NCI-H774 (cell line): ENCODE data around the gene TTLL4.
A peak's percentile ranks its signal among the peaks of the same experiment; 100 is the strongest.

Experiments
- DNase-seq: peaks from one replicate; lab custom pipeline; 2025; lab: John Stamatoyannopoulos, UW

The TTLL4 gene

DNA sequence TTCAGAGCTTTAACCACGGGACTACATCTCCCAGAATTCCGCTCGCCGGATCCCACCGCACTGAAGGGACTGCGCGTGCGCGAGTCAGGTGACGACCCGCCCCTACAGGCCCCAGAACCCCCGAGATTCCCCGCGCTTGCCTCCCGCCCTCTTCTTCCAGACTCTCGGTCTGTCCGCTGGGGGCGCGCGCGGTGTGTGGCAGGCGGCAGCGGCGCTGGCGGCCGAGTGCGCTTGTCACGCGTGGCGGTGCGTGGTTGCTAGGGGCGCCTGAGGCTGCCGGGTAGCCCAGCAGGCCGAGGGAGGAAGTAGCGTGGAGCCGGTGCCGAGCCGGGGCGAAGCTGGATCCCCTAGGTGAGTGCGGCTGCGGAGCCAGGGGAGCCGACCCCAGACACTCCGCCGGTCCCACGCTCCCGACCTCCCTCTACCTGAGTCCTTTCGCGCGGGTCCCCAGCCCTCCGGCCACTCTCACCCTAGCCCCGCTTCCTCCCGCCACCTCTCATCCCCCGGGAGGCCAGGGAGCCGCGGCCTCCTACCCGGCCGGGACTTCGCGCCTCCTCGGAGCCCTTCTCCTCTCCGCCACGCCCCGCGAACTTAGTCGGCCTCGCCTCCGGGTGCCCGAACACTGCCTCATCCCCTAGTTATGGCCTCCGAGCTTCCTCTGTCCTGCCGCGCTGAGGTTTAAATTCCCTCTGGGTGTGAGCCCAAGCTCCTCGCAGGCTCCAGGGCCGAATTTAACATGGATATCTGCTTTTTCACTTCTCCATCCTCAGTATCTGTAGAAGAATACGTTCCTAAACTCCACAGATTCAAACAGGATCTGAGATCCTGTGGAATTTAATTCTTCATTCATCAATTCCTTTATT, at the start of gene TTLL4:
TSS of gene TTLL4 (plus strand) at position 149 of the 863 bp plus-strand sequence. CDS start 26,842 bp downstream, outside the sequence.
- peak; percentile 94 for DNase-seq

- DNase-seq: no peak
Measured at GRCh38 chr2:218662377-218662776, 48.3 kb upstream of the TTLL4 start.

- no peak for DNase-seq
Measured at GRCh38 chr2:218662827-218663226, 47.8 kb upstream of the TTLL4 start.

DNA sequence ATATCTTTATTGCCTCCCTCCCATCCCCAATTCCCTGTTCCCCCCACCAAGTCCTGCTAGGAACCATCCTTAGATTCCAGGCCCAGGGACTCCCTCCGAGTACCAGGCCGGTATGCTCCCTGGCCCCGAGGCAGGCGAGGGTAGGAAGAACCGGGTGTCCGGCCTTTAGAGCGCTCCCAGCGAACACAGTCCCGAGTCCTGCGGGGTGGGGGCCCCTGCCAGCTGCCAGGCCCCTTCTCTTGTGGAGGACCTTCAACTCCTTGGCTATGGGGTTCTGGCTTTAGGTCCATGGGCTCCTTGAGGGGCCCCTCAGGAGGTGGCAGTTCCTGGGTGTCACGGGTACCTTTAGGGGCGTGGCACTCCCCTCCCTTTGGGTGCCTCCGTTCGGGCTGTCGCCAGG, 46.7 kb upstream of the TTLL4 start:
- DNase-seq: no peak

- DNase-seq: no peak
Measured at GRCh38 chr2:218664653-218665052, 46.0 kb upstream of the TTLL4 start.

DNA sequence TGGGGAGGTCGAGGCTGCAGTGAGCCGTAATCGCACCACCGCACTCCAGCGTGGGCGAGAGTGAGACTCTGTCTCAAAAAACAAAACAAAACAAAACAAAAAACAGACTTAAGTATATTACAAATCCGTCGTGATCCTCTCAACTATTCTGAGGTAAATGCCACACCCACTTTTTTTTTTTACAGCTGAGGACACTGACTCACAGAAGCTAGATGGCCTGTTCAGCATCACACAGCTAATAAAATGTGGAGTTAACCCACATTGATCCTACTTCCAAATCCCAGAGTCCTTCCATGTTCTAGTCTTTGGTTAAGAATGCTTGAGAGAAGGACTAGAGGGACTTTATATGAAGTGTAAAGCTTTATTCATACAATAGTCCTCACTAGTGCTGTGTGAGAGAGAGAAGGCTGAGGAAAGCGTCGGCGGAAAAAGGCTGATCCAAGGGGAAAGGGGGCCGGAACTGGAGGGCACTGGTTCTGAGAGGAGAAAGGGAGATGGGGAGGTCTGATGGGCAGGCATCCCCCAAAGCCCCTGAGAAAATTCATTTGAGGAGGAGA, 39.5 kb upstream of the TTLL4 start:
- DNase-seq: no peak

DNA sequence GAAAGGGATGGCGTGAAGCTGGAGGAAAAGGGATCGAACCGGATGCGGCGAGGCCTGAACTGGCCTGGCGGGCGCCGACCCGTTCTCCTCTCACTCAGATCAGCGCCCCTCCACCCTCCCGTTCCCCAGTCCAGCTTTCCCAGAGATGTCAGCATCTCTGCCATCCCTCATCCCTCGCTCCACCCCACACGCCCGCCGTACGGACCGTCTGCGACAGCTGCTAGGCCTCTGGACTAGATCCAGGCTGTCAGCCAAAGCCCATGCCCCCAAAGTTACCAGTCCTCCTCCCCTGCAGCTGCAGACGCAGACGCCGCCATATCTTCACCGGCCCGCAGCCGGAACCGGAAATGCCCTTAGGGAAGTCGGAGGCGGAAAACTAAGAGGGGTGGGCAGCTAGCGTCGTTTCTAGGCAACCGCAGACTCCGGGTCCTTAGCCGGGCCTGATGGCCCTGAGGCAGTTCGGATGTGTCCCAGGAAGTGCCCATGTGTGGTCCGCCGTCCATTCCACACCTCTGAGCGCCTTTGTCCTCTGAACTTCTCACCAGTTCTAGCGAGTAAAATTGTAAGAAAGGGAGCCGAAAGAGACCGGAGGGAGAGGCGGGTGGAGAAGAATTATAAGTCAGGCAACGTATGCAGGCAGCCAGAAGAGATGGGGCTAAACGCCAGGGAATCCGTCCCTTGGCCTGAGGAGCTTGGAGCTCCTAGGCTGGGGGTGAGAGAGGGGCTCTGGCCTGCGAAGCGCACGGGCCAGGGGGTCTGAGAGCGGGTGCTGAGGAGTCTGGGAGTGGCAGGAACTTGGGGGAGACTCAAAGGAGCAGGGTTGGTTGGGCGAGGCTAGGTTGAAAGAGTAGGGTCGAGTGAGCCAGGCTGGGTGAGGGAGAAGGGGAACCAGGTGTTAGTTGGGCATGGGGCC, 38.7 kb upstream of the TTLL4 start, which contains the start of the genes RNF25 and STK36:
TSS of gene RNF25 (minus strand) at position 349 of the 913 bp plus-strand sequence. CDS start at position 317, 32 bp downstream.
TSS of gene STK36 (plus strand) at position 433 of the 913 bp plus-strand sequence. CDS start 744 bp downstream, outside the sequence.
- peak; percentile 83 for DNase-seq

DNA sequence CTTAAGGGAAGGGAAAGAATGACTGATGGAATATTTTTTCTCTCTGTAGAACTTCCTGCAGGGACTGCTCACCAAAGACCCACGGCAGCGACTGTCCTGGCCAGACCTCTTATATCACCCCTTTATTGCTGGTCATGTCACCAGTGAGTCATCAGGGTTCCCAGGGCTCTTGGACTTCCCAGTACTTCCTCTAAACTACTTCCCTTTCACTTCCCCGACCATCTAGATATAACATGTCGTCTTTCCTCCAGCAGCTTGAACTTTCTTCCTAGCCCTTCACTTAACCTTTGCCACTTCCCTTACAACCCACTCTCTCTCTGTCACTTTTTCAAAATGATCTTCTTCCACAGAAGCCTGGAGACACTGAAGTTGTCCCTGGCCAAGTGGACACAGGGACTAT, 31.5 kb upstream of the TTLL4 start:
- DNase-seq: no peak

GRCh38 chr2:218680061-218680460, 30.6 kb upstream of the TTLL4 start:
- no peak for DNase-seq

- DNase-seq: peak; percentile 4
Measured at GRCh38 chr2:218687400-218688060, 23.1 kb upstream of the TTLL4 start.

GRCh38 chr2:218691234-218691633, 19.4 kb upstream of the TTLL4 start:
- DNase-seq: no peak

- DNase-seq: no peak
Measured at GRCh38 chr2:218694405-218695145, 16.1 kb upstream of the TTLL4 start.

GRCh38 chr2:218698885-218699284, 11.8 kb upstream of the TTLL4 start:
- no peak for DNase-seq

DNA sequence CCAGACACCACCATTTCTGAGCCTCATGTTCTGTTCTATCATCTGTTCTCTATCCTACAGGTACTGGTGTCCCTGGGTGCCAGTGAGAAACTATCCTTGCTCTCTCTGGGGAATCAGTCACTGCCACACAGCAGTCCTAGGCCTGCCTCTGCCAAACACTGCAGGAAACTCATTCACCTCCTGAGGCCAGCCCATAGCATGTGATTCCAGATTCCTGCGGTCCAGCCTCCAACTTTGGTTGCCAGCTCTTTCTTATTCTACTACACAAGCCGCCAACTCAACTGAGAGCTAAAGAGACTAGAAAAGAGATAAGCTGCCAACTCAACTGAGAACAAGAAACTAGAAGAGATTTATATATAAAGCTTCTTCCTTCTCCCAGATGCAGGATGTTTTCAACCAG, 8.8 kb upstream of the TTLL4 start:
- DNase-seq: no peak

DNA sequence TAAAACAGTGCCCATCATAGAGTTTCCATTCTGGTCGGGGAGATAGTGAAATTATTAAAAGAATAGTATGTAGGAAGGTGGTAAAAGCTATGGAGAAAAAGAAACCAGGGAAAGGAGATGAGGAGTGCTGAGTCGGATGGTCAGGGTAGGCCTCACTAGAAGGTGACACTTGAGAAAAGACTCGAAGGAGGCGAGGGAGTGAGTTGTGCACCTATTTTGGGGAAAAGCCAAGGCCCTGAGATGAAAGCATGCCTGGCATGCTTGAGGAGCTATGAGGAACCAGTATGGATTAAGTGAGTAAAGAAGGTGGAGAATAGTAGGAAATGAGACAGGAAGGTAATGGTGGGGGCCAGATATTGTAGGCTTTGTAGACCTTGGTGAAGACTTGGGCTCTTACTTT, 7.3 kb upstream of the TTLL4 start:
- DNase-seq: no peak

GRCh38 chr2:218708086-218708485, 2.5 kb upstream of the TTLL4 start:
- no peak for DNase-seq

DNA sequence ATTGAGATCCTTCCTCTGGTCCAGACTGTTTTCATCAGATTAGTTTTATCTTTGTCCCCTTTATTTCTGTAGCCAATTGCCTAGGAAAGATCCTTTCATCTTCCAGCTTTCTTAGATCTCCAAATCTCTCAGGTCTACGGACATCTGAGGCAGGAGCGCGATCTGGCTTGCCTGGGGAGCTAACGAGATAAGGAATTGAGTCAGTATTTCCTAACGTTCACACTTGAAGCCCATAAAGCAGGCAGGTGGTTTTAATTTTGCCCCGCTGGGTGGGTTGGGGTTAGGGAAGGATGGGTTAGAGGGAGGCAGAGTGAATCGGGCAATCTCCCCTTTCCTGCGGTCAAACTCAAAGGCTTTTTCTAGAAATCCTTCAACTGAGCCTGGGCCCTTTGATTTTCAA, 727 bp upstream of the TTLL4 start:
- DNase-seq: no peak

DNA sequence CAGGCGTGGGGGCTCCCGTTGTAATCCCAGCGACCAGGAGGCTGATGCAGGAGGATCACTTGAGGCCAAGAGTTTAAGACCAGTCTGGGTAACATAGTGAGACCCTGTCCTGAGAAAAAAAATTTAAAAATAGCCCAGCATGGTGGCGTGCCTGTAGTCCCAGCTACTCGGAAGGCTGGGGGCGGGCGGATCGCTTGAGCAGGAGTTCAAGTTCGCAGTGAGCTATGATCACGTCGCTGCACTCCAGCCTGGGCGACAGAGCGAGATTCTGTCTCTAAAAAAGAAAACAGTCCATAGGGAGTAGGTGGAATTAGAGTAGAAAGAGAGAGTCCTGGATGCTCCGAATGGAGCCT, 325 bp upstream of the TTLL4 start:
- no peak for DNase-seq

DNA sequence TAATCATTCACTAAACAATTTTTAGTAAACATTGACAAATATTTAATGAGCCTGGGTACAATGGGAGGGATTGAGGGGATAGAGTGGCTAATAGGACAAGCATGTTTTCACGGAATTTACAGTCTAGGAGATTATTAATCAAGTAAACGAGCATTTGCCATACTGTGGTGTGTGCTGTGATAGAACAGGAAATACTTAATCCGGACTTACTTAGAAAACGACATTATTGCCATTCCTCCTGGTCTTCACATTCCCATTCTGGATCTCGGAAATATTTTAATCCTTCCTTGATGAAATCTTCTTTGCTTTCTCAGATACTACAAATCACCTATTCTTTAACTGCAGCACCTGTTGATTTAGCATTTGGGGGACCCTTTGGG, 905 bp downstream of the TTLL4 start:
- DNase-seq: no peak

DNA sequence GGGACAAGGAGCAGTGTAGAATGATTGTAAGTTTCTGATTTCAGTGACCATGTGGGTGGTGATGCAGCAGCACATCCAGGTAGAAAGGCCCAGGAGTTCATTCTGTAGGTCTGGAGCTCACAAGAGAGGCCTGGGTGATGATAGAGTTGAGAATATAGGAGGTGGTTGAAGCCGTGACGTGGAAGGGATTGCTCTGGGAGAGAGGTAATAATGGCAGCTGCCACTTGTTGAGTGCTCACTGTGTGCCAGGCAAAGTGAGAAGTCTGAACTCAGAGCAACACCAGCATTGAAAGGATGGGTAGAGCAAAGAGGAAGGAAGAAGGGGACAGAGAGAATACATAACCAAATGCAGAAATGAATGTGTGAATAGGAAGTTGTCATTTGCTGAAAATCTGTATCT, 3.3 kb downstream of the TTLL4 start:
- DNase-seq: no peak

DNA sequence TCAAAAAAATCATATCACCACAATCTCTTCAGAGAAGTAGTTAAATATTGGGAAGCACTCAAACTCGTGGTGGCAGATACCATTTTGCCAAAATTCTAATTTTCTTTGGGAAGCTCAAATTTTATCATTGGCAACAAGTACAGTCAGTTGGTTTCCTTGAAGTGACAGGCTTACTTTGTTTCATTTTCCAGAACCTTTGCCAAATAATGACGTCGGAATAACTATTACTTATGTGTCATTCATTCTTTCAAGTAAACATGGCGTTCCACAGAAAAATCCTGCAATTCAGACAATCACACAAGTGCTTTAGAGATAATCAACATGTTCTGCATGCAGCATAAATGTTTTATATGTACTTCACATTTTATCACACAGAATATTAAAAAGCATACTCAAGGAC, 5.4 kb downstream of the TTLL4 start:
- DNase-seq: no peak
